ENCODE measurements around the gene GSTM5.
"Not testable (repeated sequence)": the region's sequence is repeated elsewhere in the genome, so short reads cannot be mapped to it uniquely, and the experiment has no call there.

GSTM5 gene

DNA sequence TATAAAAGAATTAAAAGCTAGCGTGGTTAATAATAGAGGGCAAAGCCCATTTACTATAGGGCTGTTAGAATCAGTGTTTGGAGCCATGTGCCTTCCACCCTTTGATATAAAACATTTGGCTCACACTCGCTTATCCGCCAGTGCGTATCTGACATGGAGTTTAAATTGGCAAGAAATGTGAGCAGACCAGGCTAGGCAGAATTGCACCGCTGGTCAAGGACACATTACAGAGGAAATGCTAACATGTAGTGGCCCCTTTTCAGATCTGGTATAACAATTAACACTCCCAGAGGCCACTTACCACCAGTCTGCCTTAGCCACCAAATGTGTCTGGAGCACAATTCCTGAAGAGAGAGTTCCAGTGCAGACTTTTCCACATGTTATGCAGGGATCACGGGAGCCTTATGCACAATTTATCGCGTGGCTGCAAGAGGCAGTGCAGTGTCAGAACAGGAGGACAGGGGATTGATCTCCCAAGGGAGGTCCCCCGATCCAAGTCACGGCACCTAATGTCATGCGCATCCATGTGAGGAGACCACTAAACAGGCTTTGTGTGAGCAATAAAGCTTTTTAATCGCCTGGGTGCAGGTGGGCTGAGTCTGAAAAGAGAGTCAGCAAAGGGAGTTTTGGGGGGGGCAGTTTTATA is 14.8 kb downstream of the GSTM5 start:
- DNase-seq (ENCODE audit: insufficient read length, low spot score) (no peak), FAIRE-seq (no peak)

DNA sequence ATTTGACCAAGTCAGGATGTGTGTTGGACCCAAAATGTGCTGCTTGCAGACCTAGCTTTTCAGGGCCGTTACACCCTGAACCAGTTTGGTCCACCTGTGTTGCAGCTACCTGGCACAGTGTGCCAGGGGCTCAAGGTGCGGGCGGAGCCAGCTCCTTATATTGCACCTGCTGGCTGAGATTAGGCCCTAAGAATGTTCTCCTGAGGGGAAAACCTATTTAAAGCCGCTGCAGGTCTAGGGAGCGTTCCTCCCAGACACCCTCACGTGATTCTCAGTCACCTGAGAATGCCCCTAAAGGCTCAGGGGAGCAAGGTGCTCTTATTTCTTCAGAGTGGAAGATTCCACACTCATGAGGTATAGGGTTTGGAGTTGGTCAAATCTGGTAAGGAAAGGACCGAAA is 16.8 kb downstream of the GSTM5 start:
- DNase-seq (ENCODE audit: insufficient read length, low spot score) (no peak), FAIRE-seq (no peak)

DNA sequence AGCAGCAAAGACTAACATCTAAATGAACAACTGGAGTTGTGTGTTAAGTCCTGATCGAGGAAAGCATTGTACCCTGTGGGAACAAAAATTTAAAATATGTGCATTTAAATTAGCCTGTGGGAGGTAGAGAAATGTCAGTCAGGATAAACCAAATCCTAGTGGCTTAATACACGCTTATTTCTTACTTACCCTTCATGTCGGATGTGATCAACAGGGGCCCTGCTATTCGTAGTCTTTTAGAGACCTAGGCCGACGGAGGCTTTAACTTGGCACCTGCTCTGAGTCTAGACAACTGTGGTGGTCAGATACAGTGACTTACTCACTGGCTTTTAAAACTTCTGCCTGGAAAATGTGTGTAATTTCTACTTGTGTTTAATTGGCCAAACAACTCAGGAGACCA is 18.6 kb downstream of the GSTM5 start:
- DNase-seq (ENCODE audit: insufficient read length, low spot score): no peak
- FAIRE-seq: no peak

DNA sequence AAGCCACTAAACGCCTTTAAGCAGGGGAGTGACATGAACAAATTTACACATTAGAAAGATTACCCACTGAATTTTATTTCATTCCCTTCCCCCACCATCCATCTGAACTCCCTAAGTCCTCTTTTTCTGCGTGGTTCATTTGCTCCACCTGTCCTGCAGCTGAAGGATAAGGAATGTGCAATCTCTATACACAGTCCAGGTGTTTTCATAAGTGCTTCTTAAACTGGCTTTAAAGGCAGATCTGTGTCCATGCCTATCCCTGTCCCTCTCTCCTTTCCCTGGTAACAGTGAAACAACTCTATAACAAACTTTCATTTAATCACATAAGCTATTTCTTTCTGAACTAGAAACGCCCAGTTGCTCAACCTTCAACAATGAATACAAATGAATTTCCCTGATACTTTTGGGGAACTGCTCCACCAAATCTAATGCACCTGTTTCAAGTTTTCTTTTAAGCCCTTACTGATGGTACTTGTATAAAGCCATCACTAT is 20.4 kb downstream of the GSTM5 start:
- DNase-seq (ENCODE audit: insufficient read length, low spot score) (no peak), FAIRE-seq (no peak)

DNA sequence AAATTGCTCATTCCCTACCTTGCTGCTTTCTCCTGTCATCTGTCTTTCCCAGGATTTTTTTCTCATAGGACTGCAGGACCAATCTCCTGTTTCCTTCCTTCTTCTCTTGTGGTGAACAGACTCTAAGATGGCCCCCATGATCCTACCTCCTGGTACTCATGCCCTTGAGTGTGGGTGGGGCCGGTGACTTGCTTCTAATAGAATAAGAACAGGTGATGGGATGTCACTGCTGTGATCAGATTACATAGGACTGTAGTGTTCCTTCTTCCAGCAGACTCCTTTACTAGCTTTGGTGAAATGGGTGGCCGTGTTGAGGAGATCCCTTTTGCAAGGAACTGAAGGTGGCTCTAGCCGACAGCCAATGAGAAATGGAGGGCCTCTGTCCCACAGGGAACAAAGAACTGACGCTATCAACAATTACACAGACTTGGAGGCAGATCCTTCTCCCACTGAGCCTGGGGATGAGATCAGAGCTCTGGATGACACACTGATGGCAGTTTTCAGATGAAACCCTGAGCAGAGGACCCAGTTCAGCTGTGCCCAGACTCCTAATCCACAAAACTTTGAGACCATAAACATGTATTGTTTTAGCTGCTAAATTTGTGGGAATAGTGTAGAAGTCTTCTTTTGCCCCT is 21.3 kb downstream of the GSTM5 start:
- DNase-seq (ENCODE audit: insufficient read length, low spot score) (no peak), FAIRE-seq (no peak)

DNA sequence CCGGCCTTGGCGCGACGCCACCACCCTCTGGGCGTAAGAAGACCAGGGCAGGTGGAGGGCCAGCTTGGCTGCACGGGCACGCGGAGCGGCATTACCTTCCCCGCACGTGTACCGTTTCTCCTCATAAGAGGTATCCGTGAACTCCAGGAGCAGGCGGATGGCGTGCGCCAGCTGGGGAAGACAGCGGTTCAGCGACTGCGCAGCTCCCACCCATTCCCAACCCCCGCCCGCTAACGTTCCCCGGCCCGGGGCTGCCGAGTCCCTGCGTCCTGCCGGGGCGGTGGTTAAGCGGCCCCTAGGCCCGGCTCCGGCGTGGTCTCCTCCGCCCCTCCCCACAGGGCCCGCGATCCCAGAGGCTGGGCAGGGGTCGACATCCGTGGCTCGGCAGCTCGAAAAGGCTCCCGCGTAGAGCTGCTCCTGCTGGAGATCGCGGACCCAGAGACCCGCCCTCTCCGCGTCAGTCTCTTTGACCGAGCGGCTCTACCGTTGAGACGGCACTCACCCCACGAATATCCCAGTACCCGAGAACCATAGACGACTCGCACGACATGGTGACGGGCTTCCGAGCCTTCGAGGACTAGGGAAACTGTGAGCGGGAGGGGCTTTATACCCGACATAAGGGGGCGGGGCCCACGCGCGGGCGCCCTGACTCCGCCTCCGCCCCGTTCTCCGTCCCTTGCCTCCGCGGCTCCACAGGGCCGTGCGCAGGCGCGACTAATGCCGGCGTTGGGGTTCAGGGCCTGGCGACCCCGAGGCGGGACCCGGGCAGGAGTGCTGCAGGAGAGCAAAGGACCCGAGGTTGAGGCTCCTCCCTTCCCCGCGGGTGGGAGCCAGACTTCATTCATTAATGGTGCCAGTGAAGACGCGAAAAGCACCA is 27.9 kb downstream of the GSTM5 start:
- no peak for FAIRE-seq

DNA sequence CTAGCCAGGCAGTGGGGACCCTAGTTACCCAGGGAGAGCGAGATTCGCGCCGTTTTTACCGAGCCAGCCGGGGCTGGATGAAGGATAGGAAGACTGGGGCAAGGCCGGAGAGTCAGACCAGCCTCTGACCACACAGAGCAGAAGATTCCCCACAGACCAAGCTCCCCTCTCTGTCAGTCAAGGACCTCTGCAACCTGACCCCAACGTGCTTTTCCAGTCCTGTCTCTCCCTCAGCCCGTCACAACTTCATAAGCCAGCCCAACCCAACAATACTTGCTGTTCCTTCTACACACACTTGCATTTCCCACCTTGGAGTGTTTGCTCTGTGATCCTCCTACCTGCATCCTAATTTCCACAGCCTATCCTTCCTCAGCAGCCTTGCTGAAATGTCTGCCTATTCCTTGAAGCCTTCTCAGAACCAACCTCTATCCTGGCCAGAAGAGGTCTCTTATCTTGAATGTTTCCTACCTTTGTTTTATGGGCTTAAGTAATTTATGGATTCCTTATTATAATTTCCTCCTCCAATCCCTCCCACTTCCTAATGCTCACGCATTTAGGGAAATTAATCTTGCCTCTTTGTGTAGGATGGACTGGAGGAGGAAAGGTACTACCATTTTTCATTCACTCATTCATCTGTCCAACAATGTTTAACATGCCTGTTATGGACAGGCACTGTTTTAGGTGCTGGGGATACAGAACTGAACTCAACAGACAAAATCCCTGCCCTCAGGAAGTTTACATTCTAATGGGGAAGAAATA is 28.7 kb downstream of the GSTM5 start, which contains the start of gene GSTM3:
Gene GSTM3, minus strand, starts transcription at position 424 of the 759 bp plus-strand sequence. CDS start 751 bp downstream, outside the sequence.
- FAIRE-seq: no peak
- no peak for DNase-seq (ENCODE audit: insufficient read length, low spot score)

More for the DNA sequence above, 27.9 kb downstream of the GSTM5 start:
- DNase-seq (ENCODE audit: insufficient read length, low spot score): peak; percentile 71

DNA sequence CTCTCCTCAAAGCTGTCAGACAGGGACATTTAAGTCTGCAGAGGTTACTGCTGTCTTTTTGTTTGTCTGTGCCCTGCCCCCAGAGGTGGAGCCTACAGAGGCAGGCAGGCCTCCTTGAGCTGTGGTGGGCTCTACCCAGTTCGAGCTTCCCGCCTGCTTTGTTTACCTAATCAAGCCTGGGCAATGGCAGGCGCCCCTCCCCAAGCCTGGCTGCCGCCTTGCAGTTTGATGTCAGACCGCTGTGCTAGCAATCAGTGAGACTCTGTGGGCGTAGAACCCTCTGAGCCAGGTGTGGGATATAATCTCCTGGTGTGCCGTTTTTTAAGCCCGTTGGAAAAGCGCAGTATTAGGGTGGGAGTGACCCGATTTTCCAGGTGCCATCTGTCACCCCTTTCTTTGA is 36.3 kb downstream of the GSTM5 start:
- not testable (repeated sequence) for DNase-seq (ENCODE audit: insufficient read length, low spot score); FAIRE-seq

DNA sequence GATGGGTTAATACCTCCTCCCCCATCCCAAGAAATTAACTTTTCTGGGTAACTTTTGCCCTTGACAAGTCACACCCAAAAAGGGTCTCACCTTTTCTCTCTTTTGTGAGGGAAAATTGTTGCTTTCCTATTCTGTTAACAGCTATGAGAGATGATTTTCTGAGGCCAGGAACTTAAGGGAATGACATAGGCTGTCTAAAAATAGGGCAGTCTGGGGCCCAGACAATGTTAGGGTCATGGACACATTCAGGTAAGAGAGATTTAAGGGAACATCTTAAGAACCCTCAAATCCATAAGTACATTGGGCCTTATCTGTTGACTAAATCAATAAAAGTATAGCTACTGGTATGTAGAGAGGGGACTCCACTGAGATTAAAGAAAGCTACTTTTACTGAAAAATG is 37.2 kb downstream of the GSTM5 start:
- no peak for FAIRE-seq
- no peak for DNase-seq (ENCODE audit: insufficient read length, low spot score)

DNA sequence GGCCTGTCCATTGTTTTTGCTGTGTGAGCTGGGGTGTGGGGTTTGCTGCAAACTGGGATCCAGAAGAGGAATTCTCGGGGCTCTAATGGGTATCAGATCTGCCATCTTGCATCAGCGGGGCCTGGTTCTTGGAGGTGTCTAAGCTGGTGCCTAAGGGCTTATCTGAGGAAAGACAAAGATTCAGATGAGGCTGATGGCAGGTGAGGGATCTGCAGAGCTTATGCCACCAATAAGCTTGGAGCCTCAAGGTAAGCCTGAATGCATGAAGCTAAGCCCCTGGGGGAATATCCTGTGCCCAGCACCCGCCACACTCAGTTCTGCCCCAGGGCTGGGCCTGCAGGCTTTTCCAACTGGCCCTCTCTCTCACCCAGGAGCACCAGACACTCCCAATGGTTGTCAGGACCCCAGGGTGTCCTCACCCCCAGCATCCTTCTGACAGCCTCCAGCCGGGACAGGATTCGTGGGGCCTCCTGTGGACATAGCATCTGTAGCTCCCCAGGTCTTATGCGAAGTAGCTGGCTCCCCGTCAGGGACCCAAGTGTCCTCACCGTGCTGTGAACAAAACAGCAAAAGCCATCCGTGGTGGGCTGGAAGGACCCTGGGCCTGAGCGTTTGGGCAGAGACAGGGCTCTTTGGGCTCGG is 38.3 kb downstream of the GSTM5 start:
- DNase-seq (ENCODE audit: insufficient read length, low spot score) (no peak), FAIRE-seq (no peak)

DNA sequence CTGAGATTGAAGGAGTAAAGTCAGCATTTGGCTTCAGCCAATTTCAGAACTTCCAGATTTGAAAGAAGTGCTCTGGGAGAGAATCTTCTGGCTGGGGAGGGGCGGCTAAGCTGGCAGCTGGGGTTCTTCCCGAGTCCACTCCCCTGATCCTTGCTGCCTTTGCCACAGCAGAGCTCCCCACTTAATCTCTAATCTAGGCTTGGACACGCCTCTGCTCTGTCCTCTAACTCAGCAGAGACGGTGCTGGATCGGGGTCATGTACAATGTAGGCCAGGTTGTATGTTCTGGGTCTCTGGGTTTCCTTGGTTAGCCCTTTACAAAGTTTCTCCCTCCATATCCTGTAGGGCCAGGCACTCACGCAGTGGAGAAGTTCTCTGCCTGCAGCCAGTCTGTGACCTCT is 38.9 kb downstream of the GSTM5 start:
- FAIRE-seq (no peak), DNase-seq (ENCODE audit: insufficient read length, low spot score) (no peak)

DNA sequence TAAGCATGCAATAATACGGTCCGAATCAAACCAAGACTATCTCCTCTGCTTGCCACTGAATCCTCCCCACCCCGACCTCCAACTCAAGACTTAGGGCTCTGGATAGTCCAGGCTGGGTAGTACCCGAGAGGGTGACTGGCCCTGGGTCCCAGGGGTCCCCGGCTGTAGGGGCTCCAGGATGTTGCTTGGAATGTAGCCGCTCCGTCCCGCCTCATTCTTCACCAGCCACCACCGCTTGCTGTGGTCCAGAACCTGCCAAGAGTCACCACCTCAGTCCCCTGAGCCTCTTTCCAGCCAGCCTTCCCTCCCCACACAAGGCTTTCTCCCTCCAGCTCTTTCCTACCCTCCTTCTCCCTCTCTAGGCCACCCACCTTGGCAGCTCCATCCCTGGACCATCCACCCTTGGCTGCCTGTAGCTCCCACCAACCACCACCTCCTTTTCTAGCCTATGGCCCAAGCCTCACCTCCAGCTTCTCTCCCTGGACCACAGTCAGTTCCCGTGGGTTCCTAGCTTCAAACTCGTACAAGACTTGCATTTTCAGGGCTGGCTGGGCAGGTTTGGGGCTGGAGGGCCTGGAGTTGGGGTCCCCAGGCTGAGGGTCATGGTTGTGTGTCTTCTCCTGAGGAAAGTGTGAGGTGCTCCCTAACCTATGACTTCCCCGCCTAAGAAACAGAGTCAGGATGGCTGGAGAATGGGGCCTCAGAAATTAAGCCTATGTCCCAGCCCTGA is 39.6 kb downstream of the GSTM5 start:
- no peak for DNase-seq (ENCODE audit: insufficient read length, low spot score)
- FAIRE-seq: no peak

DNA sequence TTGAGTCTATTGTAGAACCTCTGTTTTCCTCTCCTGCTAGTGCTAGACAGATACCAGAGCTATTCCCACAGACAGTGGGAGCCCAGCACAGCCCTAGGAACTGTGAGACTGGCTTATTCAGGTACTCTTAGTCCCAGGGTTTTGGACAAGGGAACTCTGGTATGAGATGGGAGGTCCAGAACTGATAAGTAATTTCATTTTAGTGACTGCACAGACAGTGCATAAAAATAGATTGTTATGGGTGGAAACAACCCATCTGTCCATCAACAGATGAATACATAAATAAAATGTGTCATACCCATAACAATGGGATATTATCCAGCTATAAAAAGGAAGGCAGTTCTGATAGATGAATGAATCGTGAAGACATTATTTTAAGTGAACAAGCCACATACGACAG is 42.7 kb downstream of the GSTM5 start:
- FAIRE-seq (no peak), DNase-seq (ENCODE audit: insufficient read length, low spot score) (no peak)

DNA sequence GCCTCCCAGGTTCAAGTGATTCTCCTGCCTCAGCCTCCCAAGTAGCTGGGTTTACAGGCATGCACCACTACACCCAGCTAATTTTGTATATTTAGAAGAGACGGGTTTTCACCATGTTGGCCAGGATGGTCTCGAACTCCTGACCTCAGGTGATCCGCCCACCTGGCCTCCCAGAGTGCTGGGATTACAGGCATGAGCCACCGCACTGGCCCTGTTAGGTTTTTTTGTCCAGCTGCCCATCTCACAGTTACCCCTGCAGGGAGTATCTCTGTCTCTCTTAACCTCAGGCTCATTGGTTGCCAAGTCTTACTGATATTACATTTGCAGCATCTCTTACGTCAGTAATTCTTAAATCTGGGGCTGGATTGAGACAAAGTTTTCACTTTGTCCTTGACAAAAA is 44.3 kb downstream of the GSTM5 start:
- DNase-seq (ENCODE audit: insufficient read length, low spot score); FAIRE-seq: not testable (repeated sequence)

DNA sequence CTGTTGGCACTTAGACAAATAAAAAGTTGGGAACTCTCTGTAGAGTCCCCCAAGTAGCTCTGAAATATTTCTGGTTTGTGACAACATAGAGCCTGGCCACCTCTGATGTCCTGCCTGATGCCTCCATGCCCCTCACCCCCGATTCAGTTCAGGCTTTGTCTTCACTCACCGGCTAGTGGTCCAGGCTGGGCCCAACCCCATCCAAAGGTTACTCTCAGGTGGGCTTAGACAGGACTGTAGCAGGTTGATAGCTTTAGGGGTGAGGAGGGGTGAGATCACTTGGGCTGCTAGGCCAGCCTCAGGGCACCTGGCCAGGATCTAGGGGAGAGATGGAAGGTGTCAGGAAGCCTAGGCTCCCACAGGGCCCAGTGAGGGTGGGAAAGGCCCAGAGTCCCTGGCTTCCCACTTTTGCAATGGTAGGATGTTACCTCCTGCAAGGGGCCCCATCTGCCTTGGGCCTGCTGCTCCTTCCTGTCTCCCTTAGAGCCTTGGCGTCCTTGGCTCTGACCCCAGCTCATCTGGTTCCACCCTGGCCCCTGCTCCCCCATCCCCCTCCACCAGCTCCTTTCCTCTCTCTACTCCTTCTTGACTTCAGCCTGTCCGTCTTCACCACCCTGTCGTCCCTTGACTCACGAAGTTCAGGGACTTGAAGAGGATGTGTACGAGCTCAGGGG is 44.9 kb downstream of the GSTM5 start:
- DNase-seq (ENCODE audit: insufficient read length, low spot score) (no peak), FAIRE-seq (no peak)

DNA sequence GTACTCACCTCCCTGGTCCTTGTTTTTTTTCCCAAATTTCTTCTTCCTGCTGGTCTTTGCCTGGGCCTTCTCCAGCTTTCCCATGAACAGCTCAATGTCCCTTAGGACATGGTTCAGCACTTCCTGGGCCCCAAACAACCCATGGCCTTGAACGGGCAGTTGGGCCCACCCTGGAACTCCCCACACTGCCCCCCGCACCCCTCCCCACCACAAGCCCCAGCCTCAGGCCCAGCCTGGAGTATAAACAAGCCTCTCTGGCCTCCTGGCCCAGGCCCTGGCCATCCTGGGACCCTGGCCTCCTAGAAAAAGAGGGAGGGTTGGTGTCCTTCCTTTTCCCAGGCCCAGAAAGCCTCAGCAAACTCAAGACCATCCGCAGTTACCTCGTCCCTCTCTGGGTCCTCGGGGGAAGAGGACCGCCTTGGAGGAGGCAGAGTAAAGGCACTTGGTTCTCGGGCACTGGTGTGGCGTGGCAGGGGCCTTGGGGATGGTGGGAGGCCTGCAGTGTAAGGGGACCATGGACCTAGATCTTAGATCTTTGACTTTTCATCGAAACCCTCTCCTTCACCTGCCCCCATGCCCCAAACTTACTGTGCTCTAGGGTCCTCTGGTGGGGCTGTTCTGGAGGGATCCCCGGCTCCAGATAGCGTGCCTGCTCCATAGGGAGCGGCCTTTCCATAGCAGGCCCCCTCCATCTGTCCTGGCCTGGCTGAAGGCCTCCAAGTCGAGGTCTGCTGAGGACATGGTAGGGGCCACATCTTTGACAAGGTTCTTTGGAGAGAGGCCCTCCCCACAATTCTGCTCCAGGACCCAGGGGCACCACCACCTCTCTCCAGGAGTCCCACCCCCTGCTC is 46.1 kb downstream of the GSTM5 start:
- FAIRE-seq: no peak
- no peak for DNase-seq (ENCODE audit: insufficient read length, low spot score)

DNA sequence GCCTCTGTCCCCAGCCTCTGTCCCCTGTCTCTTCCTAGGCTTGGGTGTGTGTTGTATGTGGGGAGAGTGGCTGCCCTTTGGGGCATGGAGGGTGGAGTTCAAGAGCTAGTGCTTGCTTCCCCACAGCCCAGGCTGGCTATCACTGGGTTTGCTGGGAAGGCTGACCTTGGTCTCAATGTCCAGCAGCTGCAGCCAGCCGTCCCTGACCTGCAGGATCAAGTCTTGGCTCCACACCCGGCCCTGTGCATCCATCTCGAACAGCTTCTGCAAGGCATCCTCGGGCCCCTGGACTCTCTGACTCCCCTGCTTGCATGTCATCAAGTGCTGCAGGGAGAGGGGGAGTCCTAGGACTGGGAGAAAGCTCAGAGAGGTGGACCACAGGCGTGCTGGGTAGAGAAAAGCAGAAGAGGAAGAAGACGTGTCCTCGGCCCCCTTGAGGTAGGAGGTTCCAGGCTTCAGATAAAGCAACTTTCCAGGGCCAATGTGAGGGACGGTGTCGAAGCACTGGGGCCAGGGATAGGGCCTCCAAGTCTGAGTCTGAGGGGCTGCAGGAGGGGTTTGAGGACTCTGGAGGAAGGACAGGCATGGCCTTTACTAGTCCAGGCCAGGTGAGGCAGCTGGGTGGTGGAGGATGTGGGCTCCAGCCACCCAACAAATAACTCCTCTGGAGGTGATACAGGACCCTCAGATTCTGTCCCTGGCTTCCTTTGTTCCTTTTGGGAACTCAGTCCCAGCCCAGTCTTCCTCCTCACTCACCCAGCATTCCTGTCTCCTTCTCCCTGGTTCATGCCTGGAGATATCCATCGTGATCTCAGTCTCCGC is 47.7 kb downstream of the GSTM5 start:
- DNase-seq (ENCODE audit: insufficient read length, low spot score): no peak
- no peak for FAIRE-seq

Data from HTR-8/SVneo (cell line).